ENCODE measurements around the gene KRTAP10-6.
"Not testable (repeated sequence)": the region's sequence is repeated elsewhere in the genome, so short reads cannot be mapped to it uniquely, and the experiment has no call there.

KRTAP10-6 gene

DNA sequence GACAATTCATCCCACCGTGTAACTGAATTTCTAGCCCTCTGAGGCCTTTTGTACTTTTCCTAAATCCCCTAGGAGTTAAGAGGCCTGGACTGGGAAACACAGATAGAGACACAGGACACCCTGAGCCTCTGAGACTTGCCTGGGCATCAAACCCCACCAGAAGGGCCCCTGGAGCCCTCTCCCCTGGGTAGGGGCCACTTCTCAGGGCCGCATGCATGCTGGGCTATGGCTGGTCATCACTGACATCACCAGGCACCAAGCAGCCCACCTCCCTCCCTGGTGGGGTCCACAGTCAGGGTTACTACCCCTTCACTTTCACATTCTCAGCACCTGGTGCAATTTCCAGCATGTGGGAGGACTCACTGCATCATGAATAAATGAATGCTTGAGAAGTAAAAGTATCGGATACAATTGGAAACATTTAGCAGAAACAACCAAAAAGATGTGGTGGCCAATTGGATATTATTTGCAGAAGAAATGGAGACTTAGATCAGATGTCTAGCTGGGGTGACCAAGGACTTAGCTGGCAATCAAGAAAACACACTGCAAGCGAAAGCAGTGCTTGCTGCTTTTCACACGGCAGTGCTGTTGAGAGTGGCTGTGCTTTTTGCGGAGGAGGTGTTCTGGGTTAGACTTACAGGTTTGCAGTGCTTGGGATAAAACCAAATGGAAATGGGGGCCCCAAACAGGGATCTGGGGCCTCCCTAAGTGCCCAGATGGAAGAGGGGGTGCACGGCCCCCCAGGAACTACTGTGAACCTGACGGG lies 7.1 kb upstream of the KRTAP10-6 start:
- no peak for DNase-seq (ENCODE audit: low read depth)

DNA sequence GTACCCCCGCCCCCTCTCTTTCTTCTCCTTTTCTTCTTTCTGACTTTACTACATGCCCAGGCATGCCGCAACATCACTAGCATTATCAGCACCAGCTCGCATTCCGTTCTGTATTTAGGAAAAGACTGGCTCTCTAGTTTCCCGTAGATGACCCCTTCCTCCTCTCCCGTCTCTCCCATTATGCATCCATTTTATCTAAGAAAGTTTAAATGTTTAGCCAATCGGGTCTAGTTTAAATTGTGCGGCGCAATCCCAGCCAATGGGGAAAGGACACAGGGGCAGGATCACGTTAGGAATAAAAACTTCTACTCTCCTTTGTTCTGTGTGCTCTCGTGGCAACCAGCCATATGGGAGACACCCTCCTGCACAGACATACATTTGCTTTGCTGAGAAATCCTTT lies 5.8 kb upstream of the KRTAP10-6 start:
- no peak for DNase-seq (ENCODE audit: low read depth)

DNA sequence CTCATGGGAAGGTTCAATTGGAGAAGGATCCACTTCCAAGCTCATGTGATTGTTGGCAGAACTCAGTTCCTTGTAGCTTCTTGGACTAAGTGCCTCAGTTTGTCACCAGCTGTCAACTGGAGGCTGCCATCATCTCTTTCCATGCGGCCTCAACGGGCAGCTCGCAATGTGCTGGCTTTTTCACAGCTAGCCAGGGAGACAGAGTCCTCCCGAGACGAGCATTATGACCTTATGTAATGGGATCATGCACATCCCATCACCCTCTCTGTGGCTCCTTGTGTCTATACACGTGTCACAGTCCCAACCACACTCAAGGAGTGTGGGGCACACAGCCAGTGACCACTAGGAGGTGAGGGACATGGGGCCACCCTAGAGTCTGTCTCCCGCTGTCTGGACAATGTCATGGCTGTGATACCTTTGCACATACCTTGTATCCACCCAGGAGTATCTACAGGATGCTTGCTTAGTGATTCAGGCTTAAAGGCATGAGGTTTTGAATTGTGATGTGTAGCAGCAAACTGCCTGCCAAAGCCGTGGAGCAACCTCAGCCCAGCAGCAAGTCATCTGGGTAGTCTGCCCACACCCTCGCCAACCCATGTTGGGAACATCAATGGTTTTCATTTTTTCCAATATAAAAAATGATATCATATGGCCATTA lies 3.9 kb upstream of the KRTAP10-6 start:
- DNase-seq (ENCODE audit: low read depth) = no peak

DNA sequence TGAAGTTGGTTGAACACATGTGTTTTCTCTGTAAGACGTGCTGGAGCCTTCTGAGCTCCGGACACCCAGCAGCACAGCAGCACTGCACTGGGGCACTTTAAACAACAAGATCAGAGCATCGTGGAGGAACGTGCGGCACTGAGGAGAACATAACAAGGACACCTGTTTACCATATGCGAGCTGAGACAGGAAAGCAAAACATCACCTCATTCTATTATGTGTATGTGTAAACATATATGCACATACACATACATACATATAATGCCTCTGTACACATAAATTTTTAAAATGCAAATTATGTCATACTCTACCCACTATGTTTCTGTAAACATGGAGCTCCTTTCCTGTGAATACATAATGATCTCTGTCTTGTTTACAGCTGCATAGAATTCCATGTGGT lies 3.2 kb upstream of the KRTAP10-6 start:
- DNase-seq (ENCODE audit: low read depth) = no peak

DNA sequence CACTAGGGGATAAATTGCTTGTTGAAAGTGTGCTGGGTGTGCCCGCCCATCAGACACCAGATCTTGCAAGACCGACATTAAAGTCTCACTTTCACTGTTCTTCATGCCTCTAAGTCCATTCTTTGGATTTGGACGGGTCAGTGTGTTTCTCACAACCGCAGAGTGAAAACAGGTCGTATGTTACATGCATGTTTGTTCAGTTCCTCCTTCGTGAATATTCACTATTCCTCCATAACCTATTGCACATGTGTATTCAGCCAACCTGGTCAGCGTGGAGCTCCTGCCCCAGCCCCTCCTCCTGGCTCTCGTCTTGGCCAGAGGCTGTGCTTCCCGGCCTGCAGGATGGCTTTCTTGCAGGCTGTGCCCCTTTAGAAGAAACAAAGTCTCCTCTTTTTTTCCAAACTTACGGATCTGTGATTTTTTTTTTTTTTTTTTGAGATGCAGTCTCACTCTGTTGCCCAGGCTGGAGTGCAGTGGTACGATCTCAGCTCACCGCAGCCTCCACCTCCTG lies 2.2 kb upstream of the KRTAP10-6 start:
- no peak for DNase-seq (ENCODE audit: low read depth)

DNA sequence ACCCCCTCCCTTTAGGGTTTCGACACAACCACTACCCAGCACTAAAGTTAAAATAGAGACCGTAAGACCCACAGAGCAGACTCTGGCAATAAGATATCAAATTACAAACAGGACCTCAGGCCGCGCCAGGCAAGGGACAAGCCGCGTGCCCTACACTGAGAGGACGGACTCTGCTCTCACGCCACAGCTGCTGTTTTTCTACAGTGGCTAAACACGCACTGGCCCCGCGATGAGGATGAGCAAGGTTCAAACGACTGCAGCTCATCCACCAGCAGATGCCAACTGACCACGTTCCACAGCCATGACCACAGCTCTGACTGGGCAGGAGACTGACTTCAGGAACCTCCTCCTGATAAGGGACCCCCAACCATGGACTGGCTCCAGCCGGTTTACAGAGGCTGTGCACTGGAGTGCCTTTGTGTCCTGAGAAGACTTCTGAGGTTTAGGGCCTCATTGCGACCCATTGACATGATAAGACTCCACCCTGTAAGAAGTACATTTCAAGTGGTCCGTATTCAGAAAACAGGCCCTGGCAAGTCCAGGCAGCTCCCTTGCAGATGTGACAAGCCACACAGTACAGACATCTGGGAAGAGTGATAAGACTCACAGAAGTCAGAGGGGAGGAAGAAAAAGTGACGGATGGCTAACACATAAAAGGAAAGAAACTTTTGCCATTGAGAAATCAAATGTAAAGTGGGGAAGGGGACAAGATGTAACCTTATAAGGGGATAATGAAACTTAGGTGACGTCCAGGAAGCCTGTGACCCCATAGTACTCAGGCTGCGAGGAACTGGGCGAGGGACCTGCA lies 1.5 kb upstream of the KRTAP10-6 start:
- no peak for DNase-seq (ENCODE audit: low read depth)

DNA sequence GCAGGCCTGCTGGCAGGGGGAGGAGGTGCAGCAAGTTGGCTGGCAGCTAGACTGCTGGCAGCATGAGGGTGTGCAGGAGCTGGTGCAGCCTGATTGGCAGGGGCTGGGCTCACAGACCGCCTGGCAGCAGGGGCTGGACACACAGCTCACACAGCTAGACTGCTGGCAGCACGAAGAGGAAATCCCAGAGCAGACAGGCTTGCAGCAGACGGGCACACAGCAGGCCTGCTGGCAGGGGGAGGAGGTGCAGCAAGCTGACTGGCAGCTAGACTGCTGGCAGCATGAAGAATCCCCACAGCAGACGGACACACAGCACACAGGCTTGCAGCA lies 539 bp downstream of the KRTAP10-6 start:
- DNase-seq (ENCODE audit: low read depth) = not testable (repeated sequence)

DNA sequence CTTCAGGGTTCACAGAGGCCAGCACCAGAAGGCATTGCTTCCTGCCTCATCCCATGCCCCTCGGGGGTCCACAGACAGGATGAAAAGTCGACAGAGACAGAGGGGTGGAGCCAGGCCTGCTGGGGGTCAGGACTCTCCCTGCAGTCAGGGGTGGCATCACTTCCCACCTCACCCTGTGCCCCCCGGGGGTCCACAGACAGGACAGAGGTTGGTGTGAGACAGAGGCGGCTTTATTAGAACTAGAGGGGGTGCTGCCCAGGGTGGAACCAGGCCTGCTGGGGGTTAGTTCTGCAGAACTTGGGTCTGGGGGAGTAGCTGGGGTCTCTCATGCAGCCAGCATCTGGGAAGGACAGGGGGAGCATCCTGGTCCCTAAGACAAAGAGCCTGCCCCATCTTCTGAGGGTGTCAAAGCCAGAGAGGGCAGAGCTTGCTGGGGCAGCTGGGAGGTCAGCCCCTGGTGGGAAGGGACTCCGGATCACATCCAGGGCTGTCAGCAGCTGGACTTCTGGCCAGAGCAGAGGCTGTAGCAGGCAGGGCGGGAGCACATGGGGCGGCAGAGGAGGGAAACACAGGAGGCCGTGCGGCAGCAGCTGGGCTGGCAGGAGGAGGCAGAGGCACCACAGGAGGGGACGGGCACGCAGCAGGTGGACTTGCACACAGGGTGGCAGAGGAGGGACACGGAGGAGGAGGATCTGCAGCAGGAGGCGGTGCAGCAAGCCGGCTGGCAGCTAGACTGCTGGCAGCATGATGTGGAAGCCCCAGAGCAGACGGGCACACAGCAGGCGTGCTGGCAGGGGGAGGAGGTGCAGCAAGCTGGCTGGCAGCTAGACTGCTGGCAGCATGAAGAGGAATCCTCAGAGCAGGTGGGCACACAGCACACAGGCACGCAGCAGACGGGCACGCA lies 1.2 kb downstream of the KRTAP10-6 start:
- not testable (repeated sequence) for DNase-seq (ENCODE audit: low read depth)

DNA sequence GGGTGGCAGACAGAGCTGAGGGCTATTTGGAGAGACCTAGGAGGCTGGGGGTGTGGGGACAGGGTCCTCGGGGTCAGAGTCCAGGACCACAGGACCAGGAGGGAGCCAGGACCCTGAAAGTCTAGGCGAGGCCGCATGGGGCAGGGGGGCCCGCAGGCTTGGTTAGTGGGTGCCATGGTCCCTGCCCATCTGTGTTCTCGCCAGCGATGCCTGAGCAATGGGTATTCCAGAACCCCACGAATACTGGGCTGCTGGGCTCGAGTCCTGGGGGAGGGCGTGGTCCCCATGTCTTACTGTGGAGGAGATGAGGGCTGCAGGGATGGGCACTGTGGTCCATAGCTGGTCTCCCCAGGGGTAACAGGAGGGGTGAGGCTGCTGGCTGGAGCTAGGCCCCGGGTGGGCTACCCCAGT lies 2.0 kb downstream of the KRTAP10-6 start:
- DNase-seq (ENCODE audit: low read depth) = no peak

DNA sequence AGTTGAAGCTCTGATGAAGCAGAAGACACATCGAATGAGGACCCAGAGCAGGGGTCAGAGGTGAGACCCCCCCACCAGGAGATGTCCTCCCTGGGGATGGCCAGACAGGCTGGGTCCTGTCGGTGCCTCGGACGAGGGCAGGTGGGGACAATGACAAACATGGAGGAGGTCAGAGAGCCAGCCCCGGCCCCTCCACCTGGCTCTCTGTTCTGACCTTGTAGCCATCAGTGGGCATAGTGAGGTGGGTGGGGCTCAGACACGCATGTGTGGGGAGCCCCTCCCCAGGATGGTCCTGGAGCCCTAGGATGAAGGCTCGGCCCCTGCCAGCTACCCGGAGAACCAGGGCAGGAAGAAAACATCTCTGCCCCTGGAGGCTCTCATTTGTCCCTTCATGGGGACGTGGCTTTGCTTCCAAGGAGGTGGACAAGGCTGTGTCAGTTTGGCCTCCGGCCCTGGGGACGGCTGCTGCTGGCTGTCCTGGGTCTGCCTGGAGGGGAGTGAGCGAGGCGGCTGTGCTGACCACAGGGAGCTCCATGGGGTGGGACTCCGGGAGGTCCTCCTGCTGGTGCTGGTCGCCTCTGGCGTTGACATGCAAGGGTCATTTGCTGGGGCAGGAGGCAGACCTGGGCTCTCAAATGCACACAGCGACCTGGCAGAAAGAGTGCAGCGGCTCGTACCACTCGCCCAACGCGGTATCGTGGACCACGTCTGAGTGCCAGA lies 2.6 kb downstream of the KRTAP10-6 start:
- DNase-seq (ENCODE audit: low read depth) = no peak

DNA sequence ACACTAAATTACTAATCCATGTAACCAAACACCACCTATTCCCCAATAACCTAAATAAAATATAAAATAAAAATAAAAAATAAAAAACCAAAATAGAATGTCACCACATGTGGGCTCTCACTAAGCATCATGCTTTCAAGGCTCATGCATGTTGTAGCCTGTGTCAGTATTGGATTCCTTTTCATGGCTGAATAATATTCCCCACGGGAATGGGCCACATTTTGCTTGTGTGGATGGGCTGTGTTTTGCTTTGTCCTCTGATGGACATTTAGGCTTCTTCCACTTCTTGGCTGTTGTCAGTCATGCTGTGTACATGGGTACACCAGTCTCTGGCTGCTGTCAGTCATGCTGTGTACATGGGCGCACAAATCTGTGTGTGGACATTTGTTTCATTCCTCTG lies 3.2 kb downstream of the KRTAP10-6 start:
- DNase-seq (ENCODE audit: low read depth) = no peak

DNA sequence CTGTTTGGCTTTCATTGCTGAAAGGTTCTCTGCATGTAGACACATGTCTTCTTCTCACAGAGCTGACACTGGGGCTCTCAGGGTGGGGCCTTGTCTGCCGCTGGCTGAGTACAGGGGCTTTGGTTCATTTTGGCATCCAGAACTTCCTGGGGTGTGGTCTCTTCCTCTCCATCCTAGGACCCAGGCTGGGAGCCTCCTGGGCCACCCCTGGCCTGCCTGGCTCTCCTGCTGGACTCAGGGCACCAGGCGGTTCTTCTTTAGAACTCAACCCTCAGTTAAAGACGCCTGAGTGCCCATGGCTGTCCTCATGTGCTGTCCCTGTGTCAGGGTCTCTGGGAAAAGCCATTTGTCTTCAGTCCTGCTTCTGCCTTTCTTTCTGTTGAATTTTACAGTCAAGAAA lies 6.4 kb downstream of the KRTAP10-6 start:
- DNase-seq (ENCODE audit: low read depth) = no peak

DNA sequence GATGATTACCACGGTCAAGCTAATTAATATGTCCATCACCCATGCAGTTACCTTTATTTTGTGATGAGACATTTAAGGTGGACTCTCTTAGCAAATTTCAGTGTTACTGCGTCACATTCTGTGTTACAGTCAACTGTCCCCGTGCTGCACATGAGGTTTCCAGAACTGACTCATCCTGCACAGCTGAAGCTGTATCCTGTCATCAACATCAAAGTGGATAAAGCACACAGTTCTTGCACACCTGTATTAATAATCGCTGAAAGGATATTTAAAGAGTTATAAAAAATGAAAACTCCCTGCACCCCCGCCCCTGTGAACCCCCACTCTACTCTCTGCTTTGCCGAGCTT lies 8.5 kb downstream of the KRTAP10-6 start:
- DNase-seq (ENCODE audit: low read depth) = no peak

DNA sequence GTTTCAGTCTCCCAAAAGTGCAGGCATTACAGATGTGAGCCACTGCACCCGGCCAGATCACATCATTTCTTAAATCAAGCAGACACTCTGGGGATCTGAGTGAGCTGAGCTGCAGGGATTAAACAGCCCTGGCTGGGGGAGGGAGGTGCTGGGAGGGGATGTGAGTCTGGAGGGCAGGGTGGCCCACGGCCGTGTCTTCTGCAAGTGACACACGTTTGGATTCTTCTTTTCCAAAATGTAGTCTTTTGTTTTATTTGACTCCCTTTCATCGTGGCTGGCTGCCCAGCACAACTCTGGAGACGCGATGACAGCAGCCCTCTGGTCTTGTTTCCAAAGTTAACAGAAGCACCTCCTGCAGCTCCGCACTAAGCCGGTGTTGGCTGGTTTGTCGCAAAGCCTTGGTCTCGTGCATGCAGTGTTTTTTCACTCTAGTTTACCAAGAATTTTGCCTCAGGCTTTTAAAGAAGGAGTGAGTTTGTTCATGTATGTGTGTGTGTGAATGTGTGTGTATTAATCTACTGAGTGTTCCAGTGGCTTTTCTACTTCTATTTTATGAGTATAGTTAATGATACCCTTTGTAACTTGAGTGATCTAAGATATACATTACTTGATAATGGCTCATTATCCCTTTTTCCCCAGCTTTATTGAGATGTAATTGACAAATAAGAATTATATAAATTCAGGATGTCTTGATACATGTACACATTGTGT lies 9.1 kb downstream of the KRTAP10-6 start:
- DNase-seq (ENCODE audit: low read depth) = no peak

DNA sequence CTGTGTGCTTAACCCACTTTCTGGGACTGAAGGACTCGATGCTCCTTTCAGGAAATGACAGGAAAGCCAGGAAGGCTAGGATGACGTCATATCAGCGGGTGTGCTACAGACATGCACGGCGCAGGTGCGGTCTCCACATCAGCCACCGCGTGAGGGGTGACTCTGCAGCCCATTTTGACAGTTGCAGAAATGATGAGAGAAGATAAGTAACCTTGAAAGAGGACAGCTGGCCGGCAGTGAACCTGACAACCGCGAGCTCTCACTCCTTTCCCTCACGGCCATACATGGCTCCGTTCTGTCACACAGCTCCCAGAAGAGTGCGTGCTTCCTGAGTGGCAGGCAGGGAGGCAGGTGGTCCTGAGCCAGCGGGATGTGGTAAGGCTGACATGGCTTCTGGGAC lies 10.2 kb downstream of the KRTAP10-6 start:
- DNase-seq (ENCODE audit: low read depth) = no peak

DNA sequence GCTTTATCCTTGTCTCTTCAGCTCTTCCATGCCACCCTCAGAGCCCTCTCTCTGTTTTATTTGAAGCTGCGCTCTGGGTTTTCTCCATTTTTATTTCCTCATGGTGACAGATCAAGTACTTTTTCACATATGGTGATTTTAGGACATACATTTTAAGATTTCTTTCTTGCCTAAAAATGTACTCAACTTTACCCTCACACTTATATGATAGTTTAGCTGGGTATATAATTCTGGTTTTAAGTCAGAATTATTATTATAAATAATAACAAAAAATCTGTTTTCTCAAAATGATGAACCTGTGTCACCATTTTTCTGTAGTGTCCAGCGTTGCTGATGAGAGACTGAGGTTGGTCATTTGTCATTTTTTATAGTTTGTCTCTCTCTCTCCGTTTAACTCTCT lies 11.1 kb downstream of the KRTAP10-6 start:
- no peak for DNase-seq (ENCODE audit: low read depth)

DNA sequence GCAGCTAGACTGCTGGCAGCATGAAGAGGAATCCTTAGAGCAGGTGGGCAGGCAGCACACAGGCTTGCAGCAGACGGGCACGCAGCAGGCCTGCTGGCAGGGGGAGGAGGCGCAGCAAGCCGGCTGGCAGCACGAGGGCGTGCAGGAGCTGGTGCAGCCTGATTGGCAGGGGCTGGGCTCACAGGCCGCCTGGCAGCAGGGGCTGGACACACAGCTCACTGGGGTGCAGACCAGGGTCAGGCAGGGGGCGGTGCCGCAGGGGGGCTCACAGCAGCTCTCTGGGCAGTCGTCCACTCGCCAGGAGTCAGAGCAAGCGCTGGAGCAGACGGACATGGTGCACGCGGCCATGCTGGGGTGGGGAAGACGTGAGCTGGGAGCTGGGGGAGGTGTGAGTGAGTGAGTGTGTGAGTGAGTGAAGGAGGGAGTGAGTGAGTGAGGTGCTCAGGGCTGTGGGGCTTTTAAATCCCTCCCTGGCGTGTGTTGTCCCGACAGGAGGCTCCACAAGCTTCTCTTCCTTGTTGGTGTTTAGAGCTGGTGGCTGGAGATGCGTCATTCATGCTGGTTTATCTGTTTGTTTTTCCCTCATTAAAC lies 12.0 kb downstream of the KRTAP10-6 start, which contains the start of gene KRTAP10-5:
TSS of gene KRTAP10-5 (minus strand) at position 374 of the 591 bp plus-strand sequence. CDS start at position 348, 26 bp downstream.
- DNase-seq (ENCODE audit: low read depth) = not testable (repeated sequence)

DNA sequence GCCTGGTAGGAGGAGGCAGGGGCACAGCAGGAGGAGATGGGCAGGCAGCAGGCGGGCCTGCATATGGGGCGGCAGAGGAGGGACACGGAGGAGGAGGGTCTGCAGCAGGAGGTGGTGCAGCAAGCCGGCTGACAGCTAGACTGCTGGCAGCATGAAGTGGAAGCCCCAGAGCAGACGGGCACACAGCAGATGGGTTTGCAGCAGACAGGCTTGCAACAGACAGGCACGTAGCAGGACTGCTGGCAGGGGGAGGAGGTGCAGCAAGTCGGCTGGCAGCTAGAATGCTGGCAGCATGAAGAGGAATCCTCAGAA lies 12.5 kb downstream of the KRTAP10-6 start:
- no peak for DNase-seq (ENCODE audit: low read depth)

DNA sequence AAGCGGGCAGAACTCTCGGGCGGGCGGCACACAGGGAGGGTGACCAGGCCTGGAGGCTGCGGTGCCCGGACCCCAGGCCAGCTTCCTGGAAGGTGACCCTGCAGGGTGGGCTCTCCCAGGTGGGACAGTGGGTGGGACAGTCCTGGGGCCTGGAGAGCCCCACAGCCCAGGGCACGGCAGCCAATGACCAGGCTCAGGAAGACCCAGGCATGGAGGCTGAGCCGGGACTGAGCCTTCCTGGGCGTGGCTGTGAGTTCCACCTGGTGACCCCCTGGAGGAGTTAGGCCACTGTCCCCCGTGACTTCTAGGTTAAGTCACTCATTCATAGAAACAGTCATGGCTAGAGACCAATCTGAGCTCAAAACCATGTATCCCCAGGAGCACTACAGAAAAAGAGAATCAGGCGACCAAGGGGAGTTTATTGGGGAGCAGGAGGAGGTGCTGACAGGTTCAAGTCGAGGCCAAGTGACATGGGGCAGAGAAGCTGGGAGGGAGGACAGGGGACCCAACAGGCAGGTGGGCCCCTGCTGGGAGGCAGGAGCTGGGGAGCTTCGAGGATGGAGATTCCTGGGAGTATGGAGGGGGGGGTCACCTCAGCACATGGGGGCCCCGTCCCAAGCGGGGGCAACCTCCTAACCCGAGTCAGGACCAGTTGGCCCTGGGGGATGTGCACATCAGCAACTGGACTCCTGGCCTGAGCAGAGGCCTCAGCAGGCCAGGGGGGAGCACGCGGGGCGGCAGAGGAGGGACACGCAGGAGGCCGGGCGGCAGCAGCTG lies 13.1 kb downstream of the KRTAP10-6 start:
- DNase-seq (ENCODE audit: low read depth) = no peak

All from stimulated activated CD8-positive, alpha-beta memory T cell treated with anti-CD3 and anti-CD28 coated beads, Interleukin-12 subunit alpha, Interleukin-12 subunit beta, amount 100 ng/mL, for 4 hours (primary cell).